Stimulated activated CD8-positive, alpha-beta memory T cell treated with anti-CD3 and anti-CD28 coated beads, Interleukin-15, amount 100 ng/mL, for 48 hours (primary cell): ENCODE measurements around the gene TCF7L2.

ENCODE experiments used
- DNase-seq, 2 donors: peaks; one replicate each; pipeline ENCODE4 v3.0.0-alpha.2; 2020; ENCODE audit warnings: low read depth in 2 of 2

The TCF7L2 gene

GRCh38 chr10:113044016-113044755, 94.1 kb downstream of the TCF7L2 start:
- no peak for DNase-seq

GRCh38 chr10:113045147-113046055, 95.4 kb downstream of the TCF7L2 start:
- no peak for DNase-seq

DNA sequence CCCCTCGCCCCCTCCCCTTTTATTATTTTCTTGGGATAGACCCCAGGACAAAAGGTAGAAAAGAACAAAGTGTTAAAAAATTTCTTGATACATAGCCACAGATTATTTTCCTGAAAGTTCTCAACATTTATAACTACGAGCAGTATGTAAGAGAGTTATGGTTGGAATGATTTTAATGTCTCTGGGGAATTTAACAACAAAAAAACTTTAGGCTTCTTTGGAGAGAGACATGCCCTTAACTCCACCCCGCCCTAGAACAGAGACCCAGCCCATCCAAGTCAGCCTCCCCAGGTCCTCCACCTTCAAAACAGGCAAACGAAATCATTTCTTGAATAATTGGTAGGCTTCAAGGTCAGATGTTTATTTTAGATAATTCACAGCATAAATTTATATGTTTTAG, 97.1 kb downstream of the TCF7L2 start:
- DNase-seq: no peak

GRCh38 chr10:113047605-113047962, 97.5 kb downstream of the TCF7L2 start:
- no peak for DNase-seq

DNA sequence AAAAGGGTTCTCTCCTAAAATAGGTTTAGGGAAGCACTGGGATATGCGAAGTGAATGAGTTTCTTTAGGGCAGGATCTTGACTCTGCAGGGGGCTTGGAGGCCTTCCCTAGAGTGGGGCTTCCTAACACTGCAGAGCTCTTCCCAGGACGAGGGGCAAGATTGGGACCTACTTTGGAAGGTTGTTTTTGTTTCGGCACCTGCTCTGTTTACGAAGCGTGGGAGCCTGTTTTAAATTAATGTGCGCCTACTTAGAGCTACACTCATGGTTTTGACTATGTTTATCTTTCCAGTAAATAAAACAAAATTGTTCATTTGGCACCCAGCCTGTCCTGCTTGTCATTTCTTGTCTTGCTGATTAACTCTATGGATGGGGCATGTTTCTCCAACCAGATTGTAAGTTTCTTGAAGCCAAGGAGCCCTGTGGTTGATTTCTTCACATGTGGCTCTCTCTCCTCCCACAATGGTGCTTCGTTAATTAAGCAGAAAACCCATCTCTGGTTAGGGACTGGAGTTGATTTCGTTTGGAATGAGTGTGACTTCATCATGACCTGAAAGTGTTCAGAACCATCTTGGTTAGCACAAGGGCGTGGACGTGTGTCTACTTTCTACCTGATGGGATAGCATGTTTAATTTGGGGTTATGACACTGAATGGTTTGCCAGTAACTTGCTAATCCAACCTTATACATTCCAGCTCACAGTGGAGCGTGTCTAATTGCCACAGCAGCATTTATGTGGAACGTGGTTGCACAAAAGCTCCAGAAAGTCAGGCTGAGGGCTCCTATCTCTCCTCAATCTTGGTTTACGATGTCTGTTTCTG, 98.1 kb downstream of the TCF7L2 start:
- no peak for DNase-seq

GRCh38 chr10:113049881-113050280, 99.8 kb downstream of the TCF7L2 start:
- DNase-seq: no peak

- no peak for DNase-seq
Observed at GRCh38 chr10:113052076-113052830, 102.2 kb downstream of the TCF7L2 start.

- DNase-seq: no peak
Observed at GRCh38 chr10:113053091-113053490, 103.0 kb downstream of the TCF7L2 start.

DNA sequence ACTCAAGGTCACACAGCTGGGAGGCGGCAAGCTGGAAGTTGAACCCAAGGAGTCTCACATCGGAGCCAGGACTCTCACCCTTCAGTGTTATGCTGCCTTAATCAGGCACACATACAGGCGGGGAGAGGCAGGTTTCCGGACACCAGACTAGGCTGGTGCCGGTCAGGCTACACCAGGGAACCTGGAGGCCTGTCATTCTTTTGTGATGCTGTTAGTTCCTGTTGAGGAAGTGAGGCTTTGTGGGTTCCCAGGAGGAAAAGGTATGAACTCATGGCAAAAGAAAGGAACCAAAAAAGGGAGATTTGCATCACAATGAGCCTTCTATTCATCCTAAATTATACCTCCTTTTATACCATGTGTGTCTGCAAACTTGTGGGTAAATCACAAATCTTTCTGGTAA, 103.8 kb downstream of the TCF7L2 start:
- DNase-seq: no peak

- DNase-seq: no peak
Observed at GRCh38 chr10:113055458-113055857, 105.4 kb downstream of the TCF7L2 start.

- no peak for DNase-seq
Observed at GRCh38 chr10:113056030-113056429, 106.0 kb downstream of the TCF7L2 start.

GRCh38 chr10:113056441-113057021, 106.5 kb downstream of the TCF7L2 start:
- DNase-seq: no peak

- DNase-seq: no peak
Observed at GRCh38 chr10:113057948-113058522, 108.0 kb downstream of the TCF7L2 start.

DNA sequence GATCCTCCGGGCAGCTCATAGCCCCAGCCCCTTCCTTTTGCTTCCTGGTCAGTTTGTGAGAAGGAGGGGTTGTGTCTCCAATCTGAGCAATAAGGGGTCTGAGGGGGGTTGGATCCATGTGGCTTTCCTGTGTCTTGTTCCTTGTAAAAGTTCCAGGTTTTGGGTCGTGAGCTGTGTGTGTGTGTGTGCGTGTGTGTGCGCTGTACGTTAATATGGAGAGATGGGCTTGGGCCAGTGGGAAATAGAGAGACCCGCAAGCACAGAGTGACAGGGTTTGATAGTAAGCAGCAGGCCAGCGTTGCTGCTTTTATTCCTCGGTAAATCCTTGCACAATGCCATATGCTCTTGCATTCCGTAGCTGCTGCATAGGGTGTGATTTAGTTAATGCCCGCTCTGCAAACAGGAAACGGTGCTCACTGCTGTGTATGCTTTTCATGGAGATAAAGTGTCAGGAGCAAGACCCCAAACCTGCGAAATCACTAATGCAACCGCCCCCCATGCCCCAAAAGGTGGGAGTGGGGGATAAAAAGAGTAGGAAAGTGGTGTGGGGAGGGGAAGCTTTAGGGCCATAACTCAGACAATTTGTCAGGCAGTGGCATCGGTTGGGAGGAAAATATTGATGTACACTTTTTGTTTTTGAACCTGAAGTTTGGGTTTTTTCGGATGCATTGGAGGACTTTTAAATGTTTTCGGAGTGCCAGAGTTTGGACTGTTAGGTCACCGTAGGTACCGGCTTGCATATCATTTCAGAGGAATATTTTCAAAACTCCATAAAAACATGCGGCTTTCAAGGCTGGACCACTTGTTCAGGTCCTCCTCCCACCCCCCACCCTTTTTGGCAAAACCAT, 108.7 kb downstream of the TCF7L2 start:
- no peak for DNase-seq

GRCh38 chr10:113059371-113059780, 109.3 kb downstream of the TCF7L2 start:
- DNase-seq: no peak

GRCh38 chr10:113060201-113061053, 110.4 kb downstream of the TCF7L2 start:
- no peak for DNase-seq

DNA sequence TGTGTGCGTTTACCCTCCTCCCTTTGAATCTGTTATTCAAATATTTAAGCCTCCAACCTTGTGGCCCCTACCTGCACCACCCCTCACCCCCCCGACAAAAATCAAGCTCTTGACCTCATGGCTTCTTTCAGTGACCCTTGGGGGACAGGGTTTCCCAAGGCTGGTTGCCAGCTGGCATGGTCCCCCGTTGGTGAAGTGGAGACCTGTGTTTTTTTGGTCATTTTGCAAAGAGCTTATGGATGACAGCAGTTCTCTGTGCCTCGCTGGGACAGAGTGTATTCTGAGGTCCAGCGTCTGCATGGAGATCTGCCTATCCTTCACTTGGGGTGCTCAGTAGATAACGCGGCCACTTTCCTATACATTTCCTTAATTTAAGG, 111.0 kb downstream of the TCF7L2 start:
- no peak for DNase-seq

DNA sequence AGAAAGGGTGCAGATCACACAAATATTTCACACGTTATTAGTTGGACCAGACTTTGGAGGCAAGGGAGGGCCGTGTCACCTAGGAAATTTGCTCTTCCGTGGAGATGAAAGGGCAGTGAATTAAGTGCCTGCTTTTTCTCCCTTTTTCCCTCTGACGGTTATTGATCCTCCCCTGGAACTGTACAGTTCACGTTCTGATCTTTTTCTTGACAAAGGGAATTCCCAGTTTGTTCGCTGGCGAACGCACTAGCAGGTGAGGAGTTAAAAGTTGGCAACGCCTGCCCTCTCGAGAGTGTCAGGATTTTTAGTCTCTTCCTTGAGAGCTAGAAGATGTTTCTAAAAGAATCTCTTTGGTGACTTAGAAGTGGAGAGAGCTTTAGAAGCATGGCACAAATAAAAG, 111.5 kb downstream of the TCF7L2 start:
- DNase-seq: no peak
